HepG2 (cell line): ENCODE data around the gene TSEN54. TPM values are rescaled to one million over a fixed set of nuclear protein-coding genes. Genes with fewer than 3 reads are reported as not detected.

Experiments
- ARID5B ChIP-seq: IDR thresholded peaks from 2 replicates; pipeline ENCODE4 v1.4.0; 2020; ENCODE audit warnings: mild to moderate bottlenecking, missing genetic modification reagents
- KIAA2018 ChIP-seq: sonication (generic); formaldehyde crosslinking; IDR thresholded peaks from 2 replicates; pipeline ENCODE4 v1.5.0; 2020; ENCODE audit warnings: mild to moderate bottlenecking, missing genetic modification reagents, borderline replicate concordance
- REL ChIP-seq: sonication (generic); formaldehyde crosslinking; conservative IDR thresholded peaks from 2 replicates; pipeline ENCODE4 v1.8.0; 2022; ENCODE audit warnings: mild to moderate bottlenecking, missing genetic modification reagents, moderate library complexity
- SP4 ChIP-seq: sonication (generic); formaldehyde crosslinking; IDR thresholded peaks from 2 replicates; pipeline ENCODE4 v1.8.1; 2023; ENCODE audit warnings: mild to moderate bottlenecking, missing genetic modification reagents
- SYNCRIP ChIP-seq: fragments of 200-400 bp; formaldehyde crosslinking; IDR thresholded peaks from 2 replicates; pipeline ENCODE4 v1.6.1; 2018; ENCODE audit warnings: mild to moderate bottlenecking, low read depth, low read length; ENCODE audit not compliant: insufficient read depth
- TARDBP ChIP-seq: sonication (generic); formaldehyde crosslinking; IDR thresholded peaks from 2 replicates; pipeline ENCODE4 v1.8.0; 2022; ENCODE audit warnings: mild to moderate bottlenecking, missing genetic modification reagents
- TGIF2 ChIP-seq: IDR thresholded peaks from 2 replicates; pipeline ENCODE4 v1.6.1; 2016; ENCODE audit warnings: control low read depth, missing compliant biosample characterization
- ZBTB25 ChIP-seq: IDR thresholded peaks from 2 replicates; pipeline ENCODE4 v1.6.1; 2018; ENCODE audit warnings: missing genetic modification reagents
- ZBTB34 ChIP-seq: sonication (generic); formaldehyde crosslinking; IDR thresholded peaks from 2 replicates; pipeline ENCODE4 v1.8.0; 2022; ENCODE audit warnings: mild to moderate bottlenecking, missing genetic modification reagents
- ZNF138 ChIP-seq: sonication (generic); formaldehyde crosslinking; IDR thresholded peaks from 2 replicates; pipeline ENCODE4 v1.5.0; 2020; ENCODE audit warnings: mild to moderate bottlenecking, low read depth, missing genetic modification reagents
- ZNF282 ChIP-seq: fragments of 450-650 bp; IDR thresholded peaks from 2 replicates; pipeline ENCODE4 v1.6.1; 2018; ENCODE audit not compliant: partially characterized antibody
- ZNF441 ChIP-seq: sonication (generic); formaldehyde crosslinking; IDR thresholded peaks from 2 replicates; pipeline ENCODE4 v1.7.0; 2021; ENCODE audit warnings: missing genetic modification reagents, borderline replicate concordance
- ZNF850 ChIP-seq: sonication (generic); formaldehyde crosslinking; conservative IDR thresholded peaks from 2 replicates; pipeline ENCODE4 v1.9.0; 2021; ENCODE audit warnings: mild to moderate bottlenecking, missing genetic modification reagents
- ZSCAN31 ChIP-seq: sonication (generic); formaldehyde crosslinking; IDR thresholded peaks from 2 replicates; pipeline ENCODE4 v1.5.0; 2020; ENCODE audit warnings: low read depth, mild to moderate bottlenecking, missing genetic modification reagents
- polyA plus RNA-seq, 8 experiments: library from polyadenylated mRNA; depleted of rRNA in 3 of 8; stranded (reverse) in 7 of 8; unstranded in 1 of 8; fragments of >200 nt; fragmentation: Illumina TruSeq in 4 of 8; extraction: Trizol in 4 of 8; gene quantifications; 2 replicates each; pipeline versions ENCODE4 v1.2.1 to v1.2.3, GENCODE V29; 2011 to 2016; ENCODE audit warnings: low read depth in 4 of 8, missing spikeins in 1 of 8, mixed read lengths in 1 of 8; ENCODE audit not compliant: insufficient read depth in 1 of 8
- total RNA-seq, 5 experiments: library from RNA; depleted of rRNA; stranded (reverse); fragments of >200 nt; fragmentation: Illumina TruSeq; extraction: Trizol; gene quantifications; 2 replicates each; pipeline ENCODE4 v1.2.3, GENCODE V29; 2016; ENCODE audit warnings: low read depth in 1 of 5

TSEN54 gene
- total and polyA plus RNA-seq, 2 of the 13 experiments (the other 11 are each of a cell fraction or from before 2014, with no cell fraction given) = 62.9 to 63.3 TPM

DNA sequence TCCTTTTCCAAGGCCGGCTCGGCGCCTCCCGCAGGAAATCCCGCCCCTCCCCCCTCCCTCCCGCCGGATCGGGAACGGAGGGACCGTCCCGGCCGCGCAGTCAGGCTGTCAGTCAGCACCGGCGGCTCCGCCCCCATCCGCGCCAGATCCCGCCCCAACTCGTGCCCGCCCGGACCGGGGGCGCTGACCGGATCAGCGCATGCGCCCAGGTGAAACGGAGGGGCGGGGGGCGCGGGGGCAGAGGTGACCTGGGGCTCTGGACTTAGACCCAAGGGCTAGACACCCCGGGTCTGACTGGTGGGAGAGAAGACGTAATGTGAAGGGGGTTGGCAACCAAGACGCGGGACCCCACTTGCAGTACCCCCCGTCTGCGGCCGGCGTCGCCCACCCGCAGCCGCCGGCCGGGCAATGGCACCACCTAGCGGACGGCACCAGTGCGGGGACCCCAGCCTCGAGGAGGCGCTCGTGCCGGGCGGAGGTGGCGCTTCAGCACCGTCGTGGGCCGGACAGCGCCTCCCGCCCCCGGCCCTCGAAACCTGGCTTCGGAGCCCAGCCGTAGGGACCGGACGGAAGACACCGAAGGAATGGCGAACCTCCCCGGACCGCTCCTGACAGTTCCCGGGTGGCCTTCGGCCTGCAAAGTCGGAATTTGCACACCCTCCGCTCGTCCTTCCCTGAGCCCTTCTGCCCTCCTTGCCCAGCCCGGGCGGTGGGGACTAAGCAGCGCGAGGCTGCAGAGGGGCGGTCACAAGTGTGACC is 653 bp upstream of the TSEN54 start, which contains the start of gene CASKIN2 (continued):
- no peak for TF ChIP-seq ZNF850
- TF ChIP-seq REL (CRISPR knock-in tag) = peak; percentile 82; the same call in 1 of the 2 replicates
- no peak for TF ChIP-seq SYNCRIP
- TF ChIP-seq ZBTB34 (CRISPR knock-in tag) = 0 out of 2 replicates have a peak, but pooled peaks have one; percentile 49
- TF ChIP-seq ZNF138 (CRISPR knock-in tag) = peak; percentile 82; the same call in 1 of the 2 replicates
- TF ChIP-seq ZSCAN31 = peak; percentile 93
- TF ChIP-seq ARID5B (CRISPR knock-in tag) = peak; percentile 68
- peak; percentile 14 for TF ChIP-seq TARDBP (CRISPR knock-in tag)
- no peak for TF ChIP-seq ZBTB25 (CRISPR knock-in tag)
- peak; percentile 96 for TF ChIP-seq ZNF441 (CRISPR knock-in tag)
- peak; percentile 87; the same call in 1 of the 2 replicates for TF ChIP-seq KIAA2018
- TF ChIP-seq TGIF2 (CRISPR knock-in tag) = peak; percentile 91
- peak; percentile 97 for TF ChIP-seq SP4
- TF ChIP-seq ZNF282 = no peak
